H1 (cell line): ENCODE results near the gene PCIF1. TPM values are rescaled to one million over a fixed set of nuclear protein-coding genes. Genes with fewer than 3 reads are reported as not detected.

Experiments used
- CTCF ChIA-PET: fragments of 300-600 bp; sonication (Branson Sonifier 250); formaldehyde crosslinking; loops from one replicate; lab custom pipeline; 2021; ENCODE audit not compliant: partially characterized antibody; lab: Charles Lee
- POLR2A ChIA-PET: fragments of 300-600 bp; sonication (Branson Sonifier 250); formaldehyde crosslinking; loops from one replicate; lab custom pipeline; 2021; ENCODE audit warnings: inconsistent platforms; ENCODE audit not compliant: partially characterized antibody; lab: Charles Lee
- DNase-seq, 2 experiments: peaks; one replicate each; pipeline versions ENCODE4 v3.0.0 to v3.0.0-alpha.2; 2010 to 2022; ENCODE audit warnings: low spot score in 2 of 2, low read depth in 1 of 2, mixed read lengths in 1 of 2
- FAIRE-seq: peaks from 2 replicates; lab custom pipeline; 2011; peaks lifted over from hg19 to GRCh38; lab: Jason Lieb, UNC
- H2AFZ ChIP-seq: 2 replicates; pipeline ENCODE4 v1.8.1; 2012; ENCODE audit warnings: low read length, inconsistent platforms
- H2AK5ac ChIP-seq: 2 replicates; pipeline ENCODE4 v1.6.1; 2013; ENCODE audit warnings: low read depth, low read length
- H2BK120ac ChIP-seq: replicated peaks from 2 replicates; pipeline ENCODE3; 2013; ENCODE audit warnings: low read depth, low read length, inconsistent platforms
- H2BK12ac ChIP-seq: 2 replicates; pipeline ENCODE4 v1.6.1; 2013; ENCODE audit warnings: low read depth, low read length
- H2BK15ac ChIP-seq: 2 replicates; pipeline ENCODE4 v1.6.1; 2013; ENCODE audit warnings: low read length
- H2BK20ac ChIP-seq: 2 replicates; pipeline ENCODE4 v1.6.1; 2013; ENCODE audit warnings: low read length
- H2BK5ac ChIP-seq: 2 replicates; pipeline ENCODE4 v1.6.1; 2013; ENCODE audit warnings: low read depth, low read length
- H3K14ac ChIP-seq: 2 replicates; pipeline ENCODE4 v1.6.1; 2013; ENCODE audit warnings: inconsistent platforms; ENCODE audit not compliant: insufficient read length
- H3K18ac ChIP-seq: 2 replicates; pipeline ENCODE4 v1.6.1; 2013; ENCODE audit warnings: low read length; ENCODE audit errors: extremely low read depth
- H3K23ac ChIP-seq: 2 replicates; pipeline ENCODE4 v1.6.1; 2013; ENCODE audit warnings: inconsistent platforms; ENCODE audit not compliant: insufficient read length
- H3K23me2 ChIP-seq: 2 replicates; pipeline ENCODE4 v1.6.1; 2013; ENCODE audit warnings: low read depth, low read length
- H3K27ac ChIP-seq: 2 replicates; pipeline ENCODE4 v1.6.1; 2011; ENCODE audit warnings: low read depth, low read length, inconsistent platforms
- H3K27me3 ChIP-seq, 4 experiments: replicated peaks in 1 of 4; 1 replicate in 1 of 4; 2 replicates in 3 of 4; pipeline versions ENCODE4 v1.6.1 to v1.8.1; 2011 to 2013; ENCODE audit warnings: low read length in 3 of 4, mild to moderate bottlenecking in 3 of 4, inconsistent platforms in 2 of 4, mixed read lengths in 2 of 4, moderate library complexity in 1 of 4; ENCODE audit not compliant: control insufficient read depth in 3 of 4, insufficient read depth in 3 of 4; ENCODE audit errors: extremely low read depth in 1 of 4
- H3K36me3 ChIP-seq, 4 experiments: 2 replicates each; pipeline versions ENCODE4 v1.6.1 to v1.8.1; 2011 to 2013; ENCODE audit warnings: mild to moderate bottlenecking in 4 of 4, low read length in 3 of 4, moderate library complexity in 2 of 4, control low read depth in 1 of 4, inconsistent platforms in 1 of 4; ENCODE audit not compliant: insufficient read depth in 4 of 4, control insufficient read depth in 2 of 4
- H3K4ac ChIP-seq: replicated peaks from 2 replicates; pipeline ENCODE3; 2013; ENCODE audit warnings: low read length, low read depth, mixed read lengths, inconsistent platforms; ENCODE audit not compliant: insufficient read length
- H3K4me1 ChIP-seq, 4 experiments: replicated peaks in 1 of 4; 1 replicate in 1 of 4; 2 replicates in 3 of 4; pipeline versions ENCODE4 v1.6.1 to v1.8.1; 2011 to 2013; ENCODE audit warnings: low read length in 3 of 4, inconsistent platforms in 2 of 4, mixed read lengths in 1 of 4; ENCODE audit not compliant: insufficient read depth in 4 of 4, control insufficient read depth in 3 of 4
- H3K4me2 ChIP-seq, 2 experiments: 2 replicates each; pipeline versions ENCODE4 v1.6.1 to v1.8.1; 2011 to 2013; ENCODE audit warnings: low read depth in 2 of 2, low read length in 2 of 2, control low read depth in 1 of 2, inconsistent platforms in 1 of 2, mild to moderate bottlenecking in 1 of 2; ENCODE audit not compliant: insufficient read depth in 1 of 2
- H3K4me3 ChIP-seq, 4 experiments: fragments of 200-600, 300-600 bp in 1 of 4; sonication (generic), shearing (Covaris generic), sonication (Bioruptor Twin) in 1 of 4; 2 replicates each; pipeline versions ENCODE4 v1.5.1 to v1.8.1; 2011 to 2016; ENCODE audit warnings: low read length in 4 of 4, low read depth in 3 of 4, control low read depth in 2 of 4, inconsistent platforms in 2 of 4, mild to moderate bottlenecking in 2 of 4, mixed read lengths in 1 of 4, moderate library complexity in 1 of 4; ENCODE audit not compliant: insufficient read depth in 2 of 4; ENCODE audit errors: extremely low read depth in 1 of 4
- H3K56ac ChIP-seq: replicated peaks from 2 replicates; pipeline ENCODE3; 2013; ENCODE audit warnings: low read depth, mild to moderate bottlenecking, mixed read lengths, low read length, inconsistent platforms; ENCODE audit not compliant: insufficient read length
- H3K79me1 ChIP-seq: 2 replicates; pipeline ENCODE4 v1.6.1; 2013; ENCODE audit warnings: low read depth, low read length, control low read depth
- H3K79me2 ChIP-seq, 2 experiments: 2 replicates each; pipeline versions ENCODE4 v1.6.1 to v1.8.1; 2012 to 2013; ENCODE audit warnings: low read length in 2 of 2, mild to moderate bottlenecking in 2 of 2, inconsistent platforms in 1 of 2; ENCODE audit not compliant: insufficient read depth in 2 of 2, control insufficient read depth in 1 of 2
- H3K9ac ChIP-seq, 4 experiments: replicated peaks in 1 of 4; 1 replicate in 1 of 4; 2 replicates in 3 of 4; pipeline versions ENCODE4 v1.6.1 to v1.8.1; 2011 to 2013; ENCODE audit warnings: low read depth in 3 of 4, low read length in 3 of 4, control low read depth in 2 of 4, mild to moderate bottlenecking in 2 of 4, moderate library complexity in 2 of 4, inconsistent platforms in 1 of 4; ENCODE audit errors: extremely low read depth in 1 of 4
- H3K9me3 ChIP-seq, 2 experiments: 2 replicates each; pipeline versions ENCODE4 v1.6.1 to v1.8.1; 2012 to 2013; ENCODE audit warnings: mild to moderate bottlenecking in 2 of 2, moderate library complexity in 2 of 2, control low read depth in 1 of 2, inconsistent platforms in 1 of 2, low read depth in 1 of 2, low read length in 1 of 2, mixed read lengths in 1 of 2; ENCODE audit not compliant: insufficient read depth in 2 of 2
- H4K20me1 ChIP-seq, 2 experiments: replicated peaks in 1 of 2; 2 replicates each; pipeline versions ENCODE3 to v1.8.1; 2011 to 2013; ENCODE audit warnings: inconsistent platforms in 2 of 2, low read length in 2 of 2, mild to moderate bottlenecking in 1 of 2; ENCODE audit not compliant: insufficient read depth in 2 of 2, control insufficient read depth in 1 of 2
- H4K5ac ChIP-seq: 2 replicates; pipeline ENCODE4 v1.6.1; 2013; ENCODE audit warnings: low read length, low read depth, mixed read lengths, inconsistent platforms; ENCODE audit not compliant: insufficient read length
- H4K8ac ChIP-seq: 2 replicates; pipeline ENCODE4 v1.8.0; 2013; ENCODE audit warnings: mild to moderate bottlenecking, moderate library complexity, low read length, inconsistent platforms; ENCODE audit not compliant: insufficient read depth; ENCODE audit errors: extremely low read depth
- H4K91ac ChIP-seq: replicated peaks from 2 replicates; pipeline ENCODE3; 2013; ENCODE audit warnings: low read length, mixed read lengths, inconsistent platforms; ENCODE audit not compliant: insufficient read length
- MAFK ChIP-seq: IDR thresholded peaks from 2 replicates; pipeline ENCODE4 v1.6.1; 2012; ENCODE audit warnings: low read depth, mild to moderate bottlenecking, improper control_type of control experiment, low read length
- NRF1 ChIP-seq: IDR thresholded peaks from 2 replicates; pipeline ENCODE4 v1.6.1; 2011; ENCODE audit warnings: mild to moderate bottlenecking, low read depth, low read length, improper control_type of control experiment
- POLR2AphosphoS5 ChIP-seq: IDR thresholded peaks from 2 replicates; pipeline ENCODE4 v1.6.1; 2011; ENCODE audit warnings: low read depth, low read length
- USF2 ChIP-seq: IDR thresholded peaks from 2 replicates; pipeline ENCODE4 v1.6.1; 2011; ENCODE audit warnings: low read length, improper control_type of control experiment
- WGBS, 2 experiments: shearing (Covaris generic) in 1 of 2; methylation state at CpG; one replicate each; pipeline versions ENCODE4 v1.1.6 to v1.1.7; 2013 to 2015; ENCODE audit warnings: low lambda C conversion rate in 2 of 2, mixed read lengths in 2 of 2, inconsistent platforms in 1 of 2, low coverage in 1 of 2, missing lambda C conversion rate in 1 of 2; ENCODE audit not compliant: insufficient replicate concordance in 2 of 2, insufficient coverage in 1 of 2, insufficient read length in 1 of 2; ENCODE audit errors: extremely low coverage in 1 of 2, missing lambda C conversion rate in 1 of 2; 5-methylcytosine and 5-hydroxymethylcytosine counted together
- polyA plus RNA-seq, 7 experiments: library from polyadenylated mRNA; depleted of rRNA in 3 of 7; stranded (reverse) in 5 of 7; unstranded in 2 of 7; fragments of >200 nt in 5 of 7; fragments of 200-250 nt in 2 of 7; gene quantifications; 1 replicate in 5 of 7; 2 replicates in 1 of 7; 4 replicates in 1 of 7; pipeline versions ENCODE4 v1.2.1 to v1.2.3, GENCODE V29; 2011 to 2013; ENCODE audit warnings: missing spikeins in 2 of 7, mixed read lengths in 2 of 7
- total RNA-seq: library from RNA; stranded (reverse); fragmentation: NEBNext Ultra II Directional; extraction: Animal tissue kit (Norgen Biotek cat#: 25700); gene quantifications from 2 replicates; pipeline ENCODE4 v1.2.1, GENCODE V29; 2021

The PCIF1 gene
- total and polyA plus RNA-seq, 2 of the 8 experiments (the other 6 are each of a cell fraction or from before 2014, with no cell fraction given) = 30.3 to 30.6 TPM

- H3K79me1 ChIP-seq = peaks cover 3% of the 10 kb centered on the region; the same call in 1 of the 2 replicates
- POLR2A ChIA-PET = interaction anchor here (1.1 to 18.4 kb wide), 6 partner anchors 5 to 131 kb away, joined by 3 to 283 read pairs (median 124); partner anchors contain the start of genes PCIF1 and ZNF335
- H3K79me2 ChIP-seq = no peaks in the 10 kb centered on the region
- H3K23ac ChIP-seq = no peak overlapping the region
- no peak overlapping the region for H3K4me2 ChIP-seq
- H3K4me1 ChIP-seq = peaks cover 0 to 5% (median 3%) of the 10 kb centered on the region in 4 experiments; a peak in 5 of 7 replicates
- H3K27me3 ChIP-seq = no peaks in the 10 kb centered on the region; a peak in 1 of 7 replicates
- H3K4ac ChIP-seq = no peak overlapping the region
- H3K18ac ChIP-seq = no peak overlapping the region
- no peak overlapping the region for H2BK15ac ChIP-seq
- H2BK120ac ChIP-seq = no peak overlapping the region
- no peak overlapping the region for H3K56ac ChIP-seq
- H3K23me2 ChIP-seq = no peaks in the 10 kb centered on the region
- TF ChIP-seq MAFK = no peak
- TF ChIP-seq NRF1 = no peak
- no peak for TF ChIP-seq POLR2AphosphoS5
- TF ChIP-seq USF2 = no peak
- FAIRE-seq = no peak
- no peak overlapping the region for H2BK20ac ChIP-seq
- H2AK5ac ChIP-seq = no peak overlapping the region
- H3K36me3 ChIP-seq = peaks cover 36 to 76% (median 74%) of the 10 kb centered on the region in 4 experiments
- H4K5ac ChIP-seq = no peak overlapping the region
- no peak overlapping the region for H2AFZ ChIP-seq
- WGBS, 2 experiments = 97% methylated on average over 6 of the region's 6 CpGs; no CpG with 5 or more reads in 1 of the 2 experiments
- H2BK12ac ChIP-seq = no peak overlapping the region
- no peak overlapping the region for H3K4me3 ChIP-seq
- no peak overlapping the region for H2BK5ac ChIP-seq
- peaks cover 2 to 10% of the 10 kb centered on the region in 2 experiments for H4K20me1 ChIP-seq
- DNase-seq = no peak
- H3K9me3 ChIP-seq = no peaks in the 10 kb centered on the region
- no peak overlapping the region for H3K27ac ChIP-seq
- H4K8ac ChIP-seq = no peak overlapping the region
- no peak overlapping the region for H3K9ac ChIP-seq
- H3K14ac ChIP-seq = no peak overlapping the region
- CTCF ChIA-PET = interaction anchor here (0.9 to 8.7 kb wide), 6 partner anchors 10 to 144 kb away, joined by 3 to 82 read pairs (median 6); no protein-coding TSS in a partner anchor
- H4K91ac ChIP-seq = no peak overlapping the region
Observed at GRCh38 chr20:45943613-45944012, 9.1 kb downstream of the PCIF1 start.
